A549 (cell line): Measurements from ENCODE around the gene CUEDC2. TPM values are rescaled to one million over a fixed set of nuclear protein-coding genes. Genes with fewer than 3 reads are reported as not detected.

Source experiments
- ATAC-seq, 2 experiments: fragments of 200-7000 bp in 1 of 2; fragments of >200 bp in 1 of 2; cut with Nextera tagmentation in 1 of 2; cut with Tn5 transposase in 1 of 2; 3 replicates each; pipeline versions ENCODE4 v1.8.0 to v1.9.1; 2018 to 2020; ENCODE audit warnings: mild to moderate bottlenecking in 1 of 2, moderate library complexity in 1 of 2
- CTCF ChIA-PET: fragments of 300-600 bp; sonication (Branson Sonifier 250); formaldehyde crosslinking; extraction: SDS; loops from one replicate; lab custom pipeline; 2021; ENCODE audit warnings: antibody characterized with exemption, inconsistent platforms; lab: Yijun Ruan, JAX
- POLR2A ChIA-PET: fragments of 350-600 bp; formaldehyde crosslinking; extraction: SDS; loops from one replicate; lab custom pipeline; 2021; ENCODE audit warnings: antibody characterized with exemption, inconsistent platforms; lab: Yijun Ruan, JAX
- DNase-seq, 2 experiments: peaks; one replicate each; pipeline versions ENCODE4 v3.0.0 to v3.0.0-alpha.2; 2011 to 2016; ENCODE audit warnings: low read depth in 1 of 2, low spot score in 1 of 2
- FAIRE-seq: peaks from 2 replicates; lab custom pipeline; 2011; peaks lifted over from hg19 to GRCh38; lab: Jason Lieb, UNC
- H3K27ac ChIP-seq, 2 experiments: fragments of >200 bp; sonication (Bioruptor Twin); formaldehyde crosslinking; 3 replicates each; pipeline ENCODE4 v1.5.1; 2016 to 2017
- H3K4me1 ChIP-seq: fragments of >200 bp; sonication (Bioruptor Twin); formaldehyde crosslinking; 3 replicates; pipeline ENCODE4 v1.6.1; 2016
- H3K4me2 ChIP-seq: fragments of >200 bp; sonication (Bioruptor Twin); formaldehyde crosslinking; 3 replicates; pipeline ENCODE4 v1.6.1; 2016
- H3K4me3 ChIP-seq: fragments of >200 bp; sonication (Bioruptor Twin); formaldehyde crosslinking; 3 replicates; pipeline ENCODE4 v1.5.1; 2016
- H3K9me3 ChIP-seq: fragments of >200 bp; sonication (Bioruptor Twin); formaldehyde crosslinking; 3 replicates; pipeline ENCODE4 v1.6.1; 2016
- BHLHE40 ChIP-seq: IDR thresholded peaks from 2 replicates; pipeline ENCODE4 v1.6.1; 2012; ENCODE audit warnings: low read depth, low read length, inconsistent platforms
- CEBPB ChIP-seq, 2 experiments: fragments of >200 bp in 1 of 2; sonication (Bioruptor Twin) in 1 of 2; formaldehyde crosslinking in 1 of 2; IDR thresholded peaks; 2 replicates each; pipeline ENCODE4 v1.6.1; 2012 to 2016
- CHD4 ChIP-seq: fragments of 200-600 bp; sonication (generic); IDR thresholded peaks from 2 replicates; pipeline ENCODE4 v1.6.1; 2016; ENCODE audit warnings: antibody characterized with exemption, mild to moderate bottlenecking, borderline replicate concordance
- EP300 ChIP-seq, 2 experiments: fragments of >200 bp; sonication (Bioruptor Twin); formaldehyde crosslinking; IDR thresholded peaks; 2 replicates in 1 of 2; 3 replicates in 1 of 2; pipeline ENCODE4 v1.6.1; 2016 to 2017
- ESRRA ChIP-seq: fragments of 150-350 bp; IDR thresholded peaks from 2 replicates; pipeline ENCODE4 v1.6.1; 2014; ENCODE audit warnings: mild to moderate bottlenecking, low read length, borderline replicate concordance
- FOSB ChIP-seq: fragments of 250-450 bp; sonication (Bioruptor Pico); IDR thresholded peaks from 2 replicates; pipeline ENCODE4 v1.5.0; 2020; ENCODE audit warnings: mild to moderate bottlenecking, moderate library complexity
- FOSL2 ChIP-seq, 2 experiments: fragments of 450-650 bp in 1 of 2; fragments of >200 bp in 1 of 2; sonication (Bioruptor Twin) in 1 of 2; formaldehyde crosslinking; IDR thresholded peaks; 2 replicates each; pipeline versions ENCODE4 v1.5.0 to v1.6.1; 2016 to 2020; ENCODE audit warnings: mild to moderate bottlenecking in 1 of 2, moderate library complexity in 1 of 2
- HDAC2 ChIP-seq: fragments of 200-600 bp; sonication (generic); IDR thresholded peaks from 2 replicates; pipeline ENCODE4 v1.6.1; 2016
- MAFK ChIP-seq: fragments of 450-650 bp; IDR thresholded peaks from 2 replicates; pipeline ENCODE4 v1.6.1; 2014; ENCODE audit not compliant: partially characterized antibody
- NFE2L2 ChIP-seq: fragments of 150-350 bp; conservative IDR thresholded peaks from 2 replicates; pipeline ENCODE4 v1.6.1; 2014; ENCODE audit warnings: low read length
- RAD21 ChIP-seq, 2 experiments: fragments of >200 bp in 1 of 2; sonication (Bioruptor Twin) in 1 of 2; formaldehyde crosslinking in 1 of 2; IDR thresholded peaks in 1 of 2; conservative IDR thresholded peaks in 1 of 2; 2 replicates in 1 of 2; 3 replicates in 1 of 2; pipeline ENCODE4 v1.6.1; 2012 to 2018; ENCODE audit warnings: inconsistent platforms in 1 of 2
- RCOR1 ChIP-seq: fragments of 150-350 bp; IDR thresholded peaks from 2 replicates; pipeline ENCODE4 v1.6.1; 2014; ENCODE audit warnings: antibody characterized with exemption, low read length, low read depth
- WGBS: methylation state at CpG from one replicate; pipeline ENCODE4 v1.1.6; 2017; ENCODE audit errors: missing lambda C conversion rate; 5-methylcytosine and 5-hydroxymethylcytosine counted together
- polyA plus RNA-seq, 4 experiments: library from polyadenylated mRNA; depleted of rRNA in 3 of 4; stranded (reverse); fragments of >200 nt; fragmentation: RNase III in 1 of 4; extraction: RNeasy Plus Mini Kit Qiagen cat#74134 plus additional on column Dnase treatment in 1 of 4; gene quantifications; 2 replicates in 3 of 4; 3 replicates in 1 of 4; pipeline ENCODE4 v1.2.3, GENCODE V29; 2011 to 2017
- TF ChIP-seq, protein P1 (sequence below): fragments of 200-600 bp; sonication (generic); IDR thresholded peaks from 2 replicates; pipeline ENCODE4 v1.6.1; 2016; ENCODE audit warnings: antibody characterized with exemption, mild to moderate bottlenecking, moderate library complexity
- TF ChIP-seq, protein P2 (sequence below): fragments of 450-650 bp; IDR thresholded peaks from 2 replicates; pipeline ENCODE4 v1.6.1; 2014; ENCODE audit warnings: antibody characterized with exemption
- TF ChIP-seq, protein P3 (sequence below): fragments of >200 bp; sonication (Bioruptor Twin); formaldehyde crosslinking; IDR thresholded peaks from 3 replicates; pipeline ENCODE4 v1.5.1; 2016
- TF ChIP-seq, protein P4 (sequence below): fragments of >200 bp; sonication (Bioruptor Twin); formaldehyde crosslinking; IDR thresholded peaks from 2 replicates; pipeline ENCODE4 v1.6.1; 2016

The CUEDC2 gene
- polyA plus RNA-seq, 2 of the 4 experiments (the other 2 are of a cell fraction) = 43.7 to 67.4 TPM

DNA sequence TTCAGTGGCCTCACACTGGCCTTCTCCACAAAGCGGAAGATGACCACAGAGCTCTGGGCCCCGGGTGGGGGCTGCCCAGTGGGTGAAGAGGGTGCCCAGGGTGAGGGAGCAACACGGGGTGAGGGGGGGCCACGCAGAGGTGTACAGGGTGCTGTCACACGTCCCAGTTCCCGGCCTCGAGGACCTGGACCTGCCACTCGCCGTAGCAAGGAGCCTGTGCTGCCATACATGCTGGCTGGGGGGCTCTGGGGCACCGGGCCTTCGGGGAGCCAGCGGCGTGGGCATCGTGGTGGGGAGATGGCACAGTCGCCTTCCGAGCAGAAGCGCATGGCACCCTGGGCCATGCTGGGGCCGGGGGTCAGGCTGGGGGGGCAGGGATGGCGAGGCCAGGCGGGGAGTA lies 15.7 kb downstream of the CUEDC2 start (continued):
- no peak for TF ChIP-seq FOSB (CRISPR knock-in tag)

DNA sequence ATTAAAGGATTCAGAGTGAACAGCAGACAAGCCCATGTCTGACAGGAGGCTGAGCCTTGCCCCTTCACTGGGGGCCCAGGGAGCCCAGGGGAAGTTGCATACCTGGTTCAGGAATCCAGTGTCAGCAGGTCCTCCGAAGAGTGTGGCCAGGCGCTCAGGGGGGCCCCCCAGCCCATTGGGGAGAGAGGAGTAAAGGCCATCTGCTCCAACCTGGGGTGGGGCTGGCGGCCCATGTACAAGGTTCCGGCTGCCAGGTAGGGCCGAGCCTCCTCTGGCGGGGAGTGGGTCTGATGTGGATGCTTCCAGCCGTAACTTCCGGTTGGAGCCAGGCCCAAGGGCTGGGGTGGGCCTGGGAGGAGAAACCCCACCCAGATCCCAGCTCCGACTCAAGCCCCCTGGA lies 16.1 kb downstream of the CUEDC2 start:
- FAIRE-seq (no peak), ATAC-seq (no peak), DNase-seq (no peak)
- Histone ChIP-seq H3K9me3 (no peaks in the 10 kb centered on the region), H3K4me2 (no peak overlapping the region), H3K4me3 (no peak overlapping the region), H3K4me1 (peaks cover 16% of the 10 kb centered on the region; the same call in 2 of the 3 replicates), H3K27ac (no peak overlapping the region)
- TF ChIP-seq RCOR1 (no peak), HDAC2 (no peak)
- TF ChIP-seq, protein P1, sequence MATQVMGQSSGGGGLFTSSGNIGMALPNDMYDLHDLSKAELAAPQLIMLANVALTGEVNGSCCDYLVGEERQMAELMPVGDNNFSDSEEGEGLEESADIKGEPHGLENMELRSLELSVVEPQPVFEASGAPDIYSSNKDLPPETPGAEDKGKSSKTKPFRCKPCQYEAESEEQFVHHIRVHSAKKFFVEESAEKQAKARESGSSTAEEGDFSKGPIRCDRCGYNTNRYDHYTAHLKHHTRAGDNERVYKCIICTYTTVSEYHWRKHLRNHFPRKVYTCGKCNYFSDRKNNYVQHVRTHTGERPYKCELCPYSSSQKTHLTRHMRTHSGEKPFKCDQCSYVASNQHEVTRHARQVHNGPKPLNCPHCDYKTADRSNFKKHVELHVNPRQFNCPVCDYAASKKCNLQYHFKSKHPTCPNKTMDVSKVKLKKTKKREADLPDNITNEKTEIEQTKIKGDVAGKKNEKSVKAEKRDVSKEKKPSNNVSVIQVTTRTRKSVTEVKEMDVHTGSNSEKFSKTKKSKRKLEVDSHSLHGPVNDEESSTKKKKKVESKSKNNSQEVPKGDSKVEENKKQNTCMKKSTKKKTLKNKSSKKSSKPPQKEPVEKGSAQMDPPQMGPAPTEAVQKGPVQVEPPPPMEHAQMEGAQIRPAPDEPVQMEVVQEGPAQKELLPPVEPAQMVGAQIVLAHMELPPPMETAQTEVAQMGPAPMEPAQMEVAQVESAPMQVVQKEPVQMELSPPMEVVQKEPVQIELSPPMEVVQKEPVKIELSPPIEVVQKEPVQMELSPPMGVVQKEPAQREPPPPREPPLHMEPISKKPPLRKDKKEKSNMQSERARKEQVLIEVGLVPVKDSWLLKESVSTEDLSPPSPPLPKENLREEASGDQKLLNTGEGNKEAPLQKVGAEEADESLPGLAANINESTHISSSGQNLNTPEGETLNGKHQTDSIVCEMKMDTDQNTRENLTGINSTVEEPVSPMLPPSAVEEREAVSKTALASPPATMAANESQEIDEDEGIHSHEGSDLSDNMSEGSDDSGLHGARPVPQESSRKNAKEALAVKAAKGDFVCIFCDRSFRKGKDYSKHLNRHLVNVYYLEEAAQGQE = no peak
- WGBS = 60% methylated on average over 8 of the region's 9 CpGs
- CTCF ChIA-PET = interaction anchor here (0.9 to 7.7 kb wide), 3 partner anchors 12 to 23 kb away, joined by 4 to 90 read pairs (median 72); no protein-coding TSS in a partner anchor
- POLR2A ChIA-PET = interaction anchor here (0.7 kb wide), 1 partner anchor 16 kb away, joined by 3 read pairs; the partner anchor contains the start of gene CUEDC2

DNA sequence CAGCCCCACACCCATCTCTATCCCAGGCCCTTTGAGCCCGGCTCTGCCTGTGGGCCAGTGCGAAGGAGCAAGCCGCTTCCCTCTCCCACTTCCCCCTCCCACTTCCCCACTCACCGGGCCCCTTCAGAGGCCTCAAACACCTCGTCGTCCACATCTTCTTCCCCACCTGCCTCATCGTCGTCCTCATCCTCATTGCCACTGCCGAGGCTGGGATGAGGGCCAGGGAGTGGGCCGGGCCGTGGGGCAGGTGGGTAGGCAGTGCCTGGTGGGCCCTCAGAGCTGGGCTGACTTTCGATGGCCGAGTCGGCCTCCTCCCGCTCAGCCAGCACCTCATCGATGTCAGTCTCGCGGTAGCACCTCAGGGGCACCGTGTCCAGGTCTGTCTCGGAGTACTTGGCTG lies 17.6 kb downstream of the CUEDC2 start:
- Histone ChIP-seq H3K9me3 (no peaks in the 10 kb centered on the region), H3K4me3 (no peak overlapping the region)
- CTCF ChIA-PET = interaction anchor here (0.9 to 7.7 kb wide), 6 partner anchors 11 to 245 kb away, joined by 3 to 90 read pairs (median 6); no protein-coding TSS in a partner anchor
- WGBS = 57% methylated on average over 11 of the region's 20 CpGs
- TF ChIP-seq CHD4 (no peak), CEBPB (IDR thresholded peaks at IDR 0.05) (no peak), MAFK (no peak), HDAC2 (no peak), EP300 (IDR thresholded peaks at IDR 0.05) (no peak), FOSL2 (IDR thresholded peaks at IDR 0.05) (no peak), FOSL2 (CRISPR knock-in tag; IDR thresholded peaks at IDR 0.05) (no peak), BHLHE40 (no peak), NFE2L2 (no peak), FOSB (CRISPR knock-in tag) (no peak), RAD21 (conservative IDR thresholded peaks at IDR 0.05 in 1 of 2, IDR thresholded peaks at IDR 0.05 in 1 of 2) (no peak)
- TF ChIP-seq, protein P2, sequence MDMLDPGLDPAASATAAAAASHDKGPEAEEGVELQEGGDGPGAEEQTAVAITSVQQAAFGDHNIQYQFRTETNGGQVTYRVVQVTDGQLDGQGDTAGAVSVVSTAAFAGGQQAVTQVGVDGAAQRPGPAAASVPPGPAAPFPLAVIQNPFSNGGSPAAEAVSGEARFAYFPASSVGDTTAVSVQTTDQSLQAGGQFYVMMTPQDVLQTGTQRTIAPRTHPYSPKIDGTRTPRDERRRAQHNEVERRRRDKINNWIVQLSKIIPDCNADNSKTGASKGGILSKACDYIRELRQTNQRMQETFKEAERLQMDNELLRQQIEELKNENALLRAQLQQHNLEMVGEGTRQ = no peak
- TF ChIP-seq, all 56 proteins: peak for 0
- FAIRE-seq (no peak), DNase-seq (no peak), ATAC-seq (no peak)
- POLR2A ChIA-PET = no interaction called here
- peaks cover 10% of the 10 kb centered on the region; the same call in 2 of the 3 replicates for H3K4me1 ChIP-seq
- no peak overlapping the region for H3K27ac ChIP-seq
- H3K4me2 ChIP-seq = no peak overlapping the region

DNA sequence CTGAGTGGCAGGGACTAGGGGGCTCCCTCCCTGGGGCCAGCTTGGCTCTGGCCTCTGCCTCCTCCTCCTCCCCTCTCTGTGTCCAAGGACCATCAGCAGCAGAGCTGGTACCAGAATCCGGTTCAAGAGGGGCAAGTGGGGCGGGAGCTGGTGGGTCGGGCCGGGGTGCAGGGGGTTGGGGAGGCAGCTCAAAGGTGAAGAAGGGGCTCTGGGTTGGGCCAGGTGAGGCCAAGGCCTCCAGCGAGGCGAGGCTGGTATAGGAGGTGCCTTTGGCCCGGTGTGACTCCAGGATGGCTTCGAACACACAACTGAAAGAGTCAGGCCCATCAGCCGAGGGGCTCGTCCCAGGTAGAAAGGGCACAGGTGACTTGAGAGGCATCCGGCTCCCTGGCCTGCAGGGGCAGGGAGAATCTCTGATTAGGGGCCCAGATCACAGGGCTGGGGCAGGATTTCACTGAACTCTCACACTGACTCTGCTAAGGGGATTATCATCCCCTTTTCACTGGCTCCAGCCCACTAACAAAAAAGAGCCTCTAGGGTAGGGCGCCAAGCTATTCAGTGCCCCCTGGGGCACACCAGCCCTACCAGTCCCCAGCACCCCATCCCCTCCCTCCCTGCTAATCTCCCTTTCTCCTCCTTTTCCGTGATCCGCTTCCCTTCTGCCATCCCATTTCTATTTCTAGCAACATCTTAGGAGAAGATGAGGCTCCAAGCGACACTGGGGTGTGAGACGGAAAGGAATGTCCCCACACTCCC lies 18.4 kb downstream of the CUEDC2 start:
- CTCF ChIA-PET = interaction anchor here (1.0 to 7.7 kb wide), 8 partner anchors 8 to 245 kb away, joined by 3 to 90 read pairs (median 25); partner anchors contain the start of genes FBXL15 and NFKB2
- no peaks in the 10 kb centered on the region for H3K9me3 ChIP-seq
- no peak overlapping the region for H3K27ac ChIP-seq
- POLR2A ChIA-PET = no interaction called here
- no peak for TF ChIP-seq ESRRA
- TF ChIP-seq, protein P3, sequence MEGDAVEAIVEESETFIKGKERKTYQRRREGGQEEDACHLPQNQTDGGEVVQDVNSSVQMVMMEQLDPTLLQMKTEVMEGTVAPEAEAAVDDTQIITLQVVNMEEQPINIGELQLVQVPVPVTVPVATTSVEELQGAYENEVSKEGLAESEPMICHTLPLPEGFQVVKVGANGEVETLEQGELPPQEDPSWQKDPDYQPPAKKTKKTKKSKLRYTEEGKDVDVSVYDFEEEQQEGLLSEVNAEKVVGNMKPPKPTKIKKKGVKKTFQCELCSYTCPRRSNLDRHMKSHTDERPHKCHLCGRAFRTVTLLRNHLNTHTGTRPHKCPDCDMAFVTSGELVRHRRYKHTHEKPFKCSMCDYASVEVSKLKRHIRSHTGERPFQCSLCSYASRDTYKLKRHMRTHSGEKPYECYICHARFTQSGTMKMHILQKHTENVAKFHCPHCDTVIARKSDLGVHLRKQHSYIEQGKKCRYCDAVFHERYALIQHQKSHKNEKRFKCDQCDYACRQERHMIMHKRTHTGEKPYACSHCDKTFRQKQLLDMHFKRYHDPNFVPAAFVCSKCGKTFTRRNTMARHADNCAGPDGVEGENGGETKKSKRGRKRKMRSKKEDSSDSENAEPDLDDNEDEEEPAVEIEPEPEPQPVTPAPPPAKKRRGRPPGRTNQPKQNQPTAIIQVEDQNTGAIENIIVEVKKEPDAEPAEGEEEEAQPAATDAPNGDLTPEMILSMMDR = no peak
- TF ChIP-seq, protein P4, sequence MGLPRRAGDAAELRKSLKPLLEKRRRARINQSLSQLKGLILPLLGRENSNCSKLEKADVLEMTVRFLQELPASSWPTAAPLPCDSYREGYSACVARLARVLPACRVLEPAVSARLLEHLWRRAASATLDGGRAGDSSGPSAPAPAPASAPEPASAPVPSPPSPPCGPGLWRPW = no peak
- TF ChIP-seq, all 56 proteins: peak for 0
- H3K4me2 ChIP-seq = no peak overlapping the region
- FAIRE-seq (no peak), ATAC-seq (no peak), DNase-seq (no peak)
- peaks cover 4% of the 10 kb centered on the region; the same call in 2 of the 3 replicates for H3K4me1 ChIP-seq
- no peak overlapping the region for H3K4me3 ChIP-seq
- WGBS = 70% methylated on average over 11 of the region's 16 CpGs
